GM13976 (cell line): ENCODE measurements around the gene TBC1D2B.

Source experiments
- DNase-seq: peaks from one replicate; pipeline ENCODE4 v3.0.0; 2012; ENCODE audit warnings: low spot score
- in situ Hi-C: fragments of 300-500 bp; cut with MboI; formaldehyde crosslinking; loops from one replicate; pipeline ENCODE4 v1.12.0; 2022; ENCODE audit warnings: low sequenced_read_pairs, mixed read lengths, inconsistent platforms; ENCODE audit not compliant: unreplicated experiment
- TF ChIP-seq, protein P1 (sequence below): IDR thresholded peaks from 2 replicates; pipeline ENCODE4 v1.5.1; 2012; ENCODE audit warnings: borderline replicate concordance, mild to moderate bottlenecking; ENCODE audit not compliant: insufficient read depth; ENCODE audit errors: extremely low read depth, missing control alignments, control extremely low read depth

TBC1D2B gene

GRCh38 chr15:78076231-78077052, 1.1 kb downstream of the TBC1D2B start:
- DNase-seq = no peak

GRCh38 chr15:78075490-78076230, 1.9 kb downstream of the TBC1D2B start:
- no peak for DNase-seq
- TF ChIP-seq, protein P1, sequence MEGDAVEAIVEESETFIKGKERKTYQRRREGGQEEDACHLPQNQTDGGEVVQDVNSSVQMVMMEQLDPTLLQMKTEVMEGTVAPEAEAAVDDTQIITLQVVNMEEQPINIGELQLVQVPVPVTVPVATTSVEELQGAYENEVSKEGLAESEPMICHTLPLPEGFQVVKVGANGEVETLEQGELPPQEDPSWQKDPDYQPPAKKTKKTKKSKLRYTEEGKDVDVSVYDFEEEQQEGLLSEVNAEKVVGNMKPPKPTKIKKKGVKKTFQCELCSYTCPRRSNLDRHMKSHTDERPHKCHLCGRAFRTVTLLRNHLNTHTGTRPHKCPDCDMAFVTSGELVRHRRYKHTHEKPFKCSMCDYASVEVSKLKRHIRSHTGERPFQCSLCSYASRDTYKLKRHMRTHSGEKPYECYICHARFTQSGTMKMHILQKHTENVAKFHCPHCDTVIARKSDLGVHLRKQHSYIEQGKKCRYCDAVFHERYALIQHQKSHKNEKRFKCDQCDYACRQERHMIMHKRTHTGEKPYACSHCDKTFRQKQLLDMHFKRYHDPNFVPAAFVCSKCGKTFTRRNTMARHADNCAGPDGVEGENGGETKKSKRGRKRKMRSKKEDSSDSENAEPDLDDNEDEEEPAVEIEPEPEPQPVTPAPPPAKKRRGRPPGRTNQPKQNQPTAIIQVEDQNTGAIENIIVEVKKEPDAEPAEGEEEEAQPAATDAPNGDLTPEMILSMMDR = no peak

More at GRCh38 chr15:78076231-78077052, 1.1 kb downstream of the TBC1D2B start:
- TF ChIP-seq, protein P1 = no peak
- in situ Hi-C loops = no loop called here

DNA sequence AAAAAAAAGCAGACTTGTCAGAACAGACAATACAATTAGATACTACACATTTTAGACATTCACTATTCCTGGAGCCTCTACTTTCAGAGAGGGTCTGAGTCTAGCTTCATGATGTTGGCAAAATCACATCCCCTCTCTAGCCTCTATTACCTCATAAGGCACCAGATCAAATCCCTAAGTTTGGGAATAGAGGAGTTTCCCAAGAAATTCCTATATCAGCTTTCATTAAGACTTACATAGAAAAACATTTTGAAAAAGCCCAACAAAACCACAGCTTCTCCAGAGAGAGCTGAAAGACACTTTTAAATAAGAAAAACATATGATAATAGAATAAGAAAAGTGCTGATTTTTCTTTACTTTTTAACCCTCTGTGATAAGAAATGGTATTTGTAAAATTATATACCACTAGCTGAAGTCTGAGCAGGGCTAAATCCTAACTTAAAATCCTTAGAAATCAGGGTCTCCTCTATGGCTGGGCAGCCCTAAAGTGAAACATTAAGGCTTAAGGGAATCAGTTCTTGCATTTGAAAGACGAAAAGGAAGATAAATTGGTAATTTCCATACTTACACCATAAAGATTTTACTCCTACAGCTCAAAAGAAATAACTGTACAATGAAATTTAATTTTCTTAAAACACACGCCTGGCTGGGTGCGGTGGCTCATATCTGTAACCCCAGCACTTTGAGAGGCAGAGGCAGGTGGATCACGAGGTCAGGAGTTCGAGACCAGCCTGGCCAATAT, 4.3 kb downstream of the TBC1D2B start:
- DNase-seq = no peak
- TF ChIP-seq, protein P1 = no peak
- in situ Hi-C loops = no loop called here

More at GRCh38 chr15:78075490-78076230, 1.9 kb downstream of the TBC1D2B start:
- in situ Hi-C loops = no loop called here

- in situ Hi-C loops = no loop called here
- DNase-seq = no peak
- TF ChIP-seq, protein P1 = no peak
Measured at GRCh38 chr15:78072080-78072892, 5.2 kb downstream of the TBC1D2B start.

DNA sequence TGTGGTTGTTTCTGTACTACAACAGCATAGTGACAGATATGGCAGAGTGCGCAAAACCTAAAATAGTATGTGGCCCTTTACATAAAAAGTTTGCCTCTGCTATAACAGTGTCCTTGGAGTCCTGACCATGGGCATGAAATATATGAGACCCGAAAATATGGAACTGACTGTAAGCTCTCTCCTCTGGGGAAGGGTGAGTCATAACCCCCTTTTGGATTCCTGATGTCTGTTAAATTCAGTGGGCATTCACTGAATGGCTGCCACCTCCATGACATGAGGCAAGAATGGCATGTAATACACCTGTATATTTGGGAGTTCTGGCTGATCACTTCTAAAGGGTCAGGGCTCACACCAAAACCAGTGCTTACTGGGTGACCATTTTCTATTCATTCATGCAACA, 6.1 kb downstream of the TBC1D2B start:
- in situ Hi-C loops = no loop called here
- DNase-seq = no peak
- TF ChIP-seq, protein P1 = no peak
